ENCODE data around the gene LDLRAD4. TPM values are rescaled to one million over a fixed set of nuclear protein-coding genes. Genes with fewer than 3 reads are reported as not detected.

The LDLRAD4 gene
- total RNA-seq, 1 experiment from 2014 or later = not detected

GRCh38 chr18:13247506-13247905 is 28.9 kb downstream of the LDLRAD4 start:
- H3K9me3 ChIP-seq (ENCODE audit: low read length) = no peaks in the 10 kb centered on the region
- TF ChIP-seq EZH2 (IDR thresholded peaks at IDR 0.05; ENCODE audit: low read length, unreplicated experiment) (no peak), CTCF (conservative IDR thresholded peaks at IDR 0.05; ENCODE audit: low read depth, low read length) (no peak), EZH2phosphoT487 (IDR thresholded peaks at IDR 0.05; ENCODE audit: borderline replicate concordance, low read length) (no peak)
- POLR2A ChIA-PET (ENCODE audit: unreplicated experiment) = no interaction called here
- H3K27me3 ChIP-seq (ENCODE audit: low read length) = peaks cover 59% of the 10 kb centered on the region
- no peak overlapping the region for H3K9ac ChIP-seq (ENCODE audit: low read length)
- BruUV-seq (replicated peaks) = no TSS peak
- H3K4me1 ChIP-seq (ENCODE audit: insufficient read depth, low read length) = no peaks in the 10 kb centered on the region
- no peaks in the 10 kb centered on the region for H3K9me2 ChIP-seq (replicated peaks; ENCODE audit: low read length)
- DNase-seq (no peak), ATAC-seq (no peak)
- H3K27ac ChIP-seq (ENCODE audit: low read length) = no peak overlapping the region
- no peaks in the 10 kb centered on the region for H3F3A ChIP-seq (ENCODE audit: low read length, unreplicated experiment)
- H2AFZ ChIP-seq (ENCODE audit: low read length) = no peak overlapping the region
- no peaks in the 10 kb centered on the region for H4K20me1 ChIP-seq (ENCODE audit: low read length)
- CTCF ChIA-PET = no interaction called here
- H3K79me2 ChIP-seq (ENCODE audit: low read length) = no peaks in the 10 kb centered on the region
- H3K4me2 ChIP-seq (ENCODE audit: low read length) = no peak overlapping the region
- intact Hi-C loops (cut with micrococcal nuclease) = no loop called here
- no peak overlapping the region for H3K4me3 ChIP-seq (ENCODE audit: low read length)
- no peaks in the 10 kb centered on the region for H3K36me3 ChIP-seq (ENCODE audit: low read depth, low read length)

- H4K20me1 ChIP-seq (ENCODE audit: low read length) = no peaks in the 10 kb centered on the region
- no peaks in the 10 kb centered on the region for H3K79me2 ChIP-seq (ENCODE audit: low read length)
- H3K9ac ChIP-seq (ENCODE audit: low read length) = no peak overlapping the region
- H3K27me3 ChIP-seq (ENCODE audit: low read length) = peaks cover 81% of the 10 kb centered on the region
- no peak overlapping the region for H2AFZ ChIP-seq (ENCODE audit: low read length)
- H3K4me1 ChIP-seq (ENCODE audit: insufficient read depth, low read length) = no peaks in the 10 kb centered on the region
- TF ChIP-seq EZH2 (IDR thresholded peaks at IDR 0.05; ENCODE audit: low read length, unreplicated experiment) = no peak
- no peak for TF ChIP-seq CTCF (conservative IDR thresholded peaks at IDR 0.05; ENCODE audit: low read depth, low read length)
- no peak for TF ChIP-seq EZH2phosphoT487 (IDR thresholded peaks at IDR 0.05; ENCODE audit: borderline replicate concordance, low read length)
- intact Hi-C loops (cut with micrococcal nuclease) = no loop called here
- no peaks in the 10 kb centered on the region for H3K36me3 ChIP-seq (ENCODE audit: low read depth, low read length)
- DNase-seq (no peak), ATAC-seq (no peak)
- no peaks in the 10 kb centered on the region for H3F3A ChIP-seq (ENCODE audit: low read length, unreplicated experiment)
- CTCF ChIA-PET = no interaction called here
- no peak overlapping the region for H3K4me3 ChIP-seq (ENCODE audit: low read length)
- H3K27ac ChIP-seq (ENCODE audit: low read length) = no peak overlapping the region
- H3K9me2 ChIP-seq (replicated peaks; ENCODE audit: low read length) = no peaks in the 10 kb centered on the region
- H3K4me2 ChIP-seq (ENCODE audit: low read length) = no peak overlapping the region
- H3K9me3 ChIP-seq (ENCODE audit: low read length) = no peaks in the 10 kb centered on the region
- BruUV-seq (replicated peaks) = no TSS peak
- POLR2A ChIA-PET (ENCODE audit: unreplicated experiment) = no interaction called here
Measured at GRCh38 chr18:13252686-13253410, 34.3 kb downstream of the LDLRAD4 start.
